ENCODE results near the gene CAMK2D. TPM values are rescaled to one million over a fixed set of nuclear protein-coding genes. Genes with fewer than 3 reads are reported as not detected.
A peak's percentile ranks its signal among the peaks of the same experiment; 100 is the strongest.

The CAMK2D gene
- total and polyA plus RNA-seq, 4 donors = 10.1 to 31.0 (median 25.6) TPM

DNA sequence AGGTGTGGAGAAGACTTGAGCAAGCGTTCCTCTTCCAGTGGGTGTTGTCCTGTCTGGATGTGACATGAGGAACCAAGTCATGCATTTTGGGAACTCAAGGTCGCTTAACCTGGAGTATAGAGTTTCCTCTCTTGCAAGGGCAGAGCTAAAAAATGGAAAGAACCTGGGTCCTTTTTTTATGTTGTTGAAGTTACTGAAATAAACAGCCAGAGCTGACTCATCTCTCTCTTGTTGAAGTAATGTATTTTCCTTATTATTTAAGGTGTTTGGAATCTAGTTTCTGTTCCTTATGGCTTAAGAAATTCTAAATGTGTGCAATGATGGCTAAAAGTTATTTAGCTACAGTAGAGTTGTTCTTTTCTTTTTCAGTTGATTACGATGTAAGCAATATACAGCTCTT is 314.5 kb downstream of the CAMK2D start:
- H3K4me3 ChIP-seq (ENCODE audit: low read depth in 1 of 3, low read length in 3 of 3) = no peak overlapping the region
- 94% methylated on average over 3 of the region's 3 CpGs for WGBS
- H3K27me3 ChIP-seq (ENCODE audit: control insufficient read depth in 4 of 4, insufficient read depth in 4 of 4, low read length in 3 of 4) = no peaks in the 10 kb centered on the region
- H3K27ac ChIP-seq (ENCODE audit: low read depth in 1 of 2, low read length in 2 of 2) = no peak overlapping the region
- DNase-seq (ENCODE audit: low spot score) = no peak
- peaks cover 0 to 7% (median 5%) of the 10 kb centered on the region in 4 donors for H3K4me1 ChIP-seq (ENCODE audit: control insufficient read depth in 4 of 4, insufficient read depth in 4 of 4, low read length in 3 of 4)
- no peak overlapping the region for H3K9ac ChIP-seq (ENCODE audit: low read depth in 1 of 2, low read length in 2 of 2)
- TF ChIP-seq CTCF (IDR thresholded peaks at IDR 0.05; ENCODE audit: low read depth, low read length, missing input control) = no peak
- no peaks in the 10 kb centered on the region for H3K36me3 ChIP-seq (ENCODE audit: control insufficient read depth in 4 of 4, insufficient read depth in 3 of 4, low read depth in 1 of 4, low read length in 3 of 4)
- no peaks in the 10 kb centered on the region for H3K9me3 ChIP-seq (ENCODE audit: control insufficient read depth in 4 of 4, low read length in 3 of 4)

- Histone ChIP-seq H3K27ac (ENCODE audit: low read depth in 1 of 2, low read length in 2 of 2) (no peak overlapping the region), H3K9me3 (ENCODE audit: control insufficient read depth in 4 of 4, low read length in 3 of 4) (no peaks in the 10 kb centered on the region), H3K4me3 (ENCODE audit: low read depth in 1 of 3, low read length in 3 of 3) (no peak overlapping the region), H3K27me3 (ENCODE audit: control insufficient read depth in 4 of 4, insufficient read depth in 4 of 4, low read length in 3 of 4) (no peaks in the 10 kb centered on the region), H3K36me3 (ENCODE audit: control insufficient read depth in 4 of 4, insufficient read depth in 3 of 4, low read depth in 1 of 4, low read length in 3 of 4) (no peaks in the 10 kb centered on the region), H3K9ac (ENCODE audit: low read depth in 1 of 2, low read length in 2 of 2) (no peak overlapping the region), H3K4me1 (ENCODE audit: control insufficient read depth in 4 of 4, insufficient read depth in 4 of 4, low read length in 3 of 4) (peaks cover 0 to 7% (median 5%) of the 10 kb centered on the region in 4 donors)
- WGBS = 92% methylated on average over 4 of the region's 4 CpGs
- DNase-seq (ENCODE audit: low spot score) = no peak
- TF ChIP-seq GABPA (IDR thresholded peaks at IDR 0.05 in 1 of 2, conservative IDR thresholded peaks at IDR 0.05 in 1 of 2) (no peak), FOXA2 (IDR thresholded peaks at IDR 0.05) (no peak), HNF4G (IDR thresholded peaks at IDR 0.05) (no peak), NR2F2 (IDR thresholded peaks at IDR 0.05) (no peak)
- TF ChIP-seq, protein P1, sequence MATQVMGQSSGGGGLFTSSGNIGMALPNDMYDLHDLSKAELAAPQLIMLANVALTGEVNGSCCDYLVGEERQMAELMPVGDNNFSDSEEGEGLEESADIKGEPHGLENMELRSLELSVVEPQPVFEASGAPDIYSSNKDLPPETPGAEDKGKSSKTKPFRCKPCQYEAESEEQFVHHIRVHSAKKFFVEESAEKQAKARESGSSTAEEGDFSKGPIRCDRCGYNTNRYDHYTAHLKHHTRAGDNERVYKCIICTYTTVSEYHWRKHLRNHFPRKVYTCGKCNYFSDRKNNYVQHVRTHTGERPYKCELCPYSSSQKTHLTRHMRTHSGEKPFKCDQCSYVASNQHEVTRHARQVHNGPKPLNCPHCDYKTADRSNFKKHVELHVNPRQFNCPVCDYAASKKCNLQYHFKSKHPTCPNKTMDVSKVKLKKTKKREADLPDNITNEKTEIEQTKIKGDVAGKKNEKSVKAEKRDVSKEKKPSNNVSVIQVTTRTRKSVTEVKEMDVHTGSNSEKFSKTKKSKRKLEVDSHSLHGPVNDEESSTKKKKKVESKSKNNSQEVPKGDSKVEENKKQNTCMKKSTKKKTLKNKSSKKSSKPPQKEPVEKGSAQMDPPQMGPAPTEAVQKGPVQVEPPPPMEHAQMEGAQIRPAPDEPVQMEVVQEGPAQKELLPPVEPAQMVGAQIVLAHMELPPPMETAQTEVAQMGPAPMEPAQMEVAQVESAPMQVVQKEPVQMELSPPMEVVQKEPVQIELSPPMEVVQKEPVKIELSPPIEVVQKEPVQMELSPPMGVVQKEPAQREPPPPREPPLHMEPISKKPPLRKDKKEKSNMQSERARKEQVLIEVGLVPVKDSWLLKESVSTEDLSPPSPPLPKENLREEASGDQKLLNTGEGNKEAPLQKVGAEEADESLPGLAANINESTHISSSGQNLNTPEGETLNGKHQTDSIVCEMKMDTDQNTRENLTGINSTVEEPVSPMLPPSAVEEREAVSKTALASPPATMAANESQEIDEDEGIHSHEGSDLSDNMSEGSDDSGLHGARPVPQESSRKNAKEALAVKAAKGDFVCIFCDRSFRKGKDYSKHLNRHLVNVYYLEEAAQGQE (IDR thresholded peaks at IDR 0.05) = no peak
- TF ChIP-seq, protein P2, sequence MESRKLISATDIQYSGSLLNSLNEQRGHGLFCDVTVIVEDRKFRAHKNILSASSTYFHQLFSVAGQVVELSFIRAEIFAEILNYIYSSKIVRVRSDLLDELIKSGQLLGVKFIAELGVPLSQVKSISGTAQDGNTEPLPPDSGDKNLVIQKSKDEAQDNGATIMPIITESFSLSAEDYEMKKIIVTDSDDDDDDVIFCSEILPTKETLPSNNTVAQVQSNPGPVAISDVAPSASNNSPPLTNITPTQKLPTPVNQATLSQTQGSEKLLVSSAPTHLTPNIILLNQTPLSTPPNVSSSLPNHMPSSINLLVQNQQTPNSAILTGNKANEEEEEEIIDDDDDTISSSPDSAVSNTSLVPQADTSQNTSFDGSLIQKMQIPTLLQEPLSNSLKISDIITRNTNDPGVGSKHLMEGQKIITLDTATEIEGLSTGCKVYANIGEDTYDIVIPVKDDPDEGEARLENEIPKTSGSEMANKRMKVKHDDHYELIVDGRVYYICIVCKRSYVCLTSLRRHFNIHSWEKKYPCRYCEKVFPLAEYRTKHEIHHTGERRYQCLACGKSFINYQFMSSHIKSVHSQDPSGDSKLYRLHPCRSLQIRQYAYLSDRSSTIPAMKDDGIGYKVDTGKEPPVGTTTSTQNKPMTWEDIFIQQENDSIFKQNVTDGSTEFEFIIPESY (IDR thresholded peaks at IDR 0.05) = no peak
Observed at GRCh38 chr4:113446019-113446418, 315.5 kb downstream of the CAMK2D start.

- no peak overlapping the region for H3K9ac ChIP-seq (ENCODE audit: low read depth in 1 of 2, low read length in 2 of 2)
- TF ChIP-seq NR2F2 (IDR thresholded peaks at IDR 0.05) (peak; percentile 44), TAF1 (conservative IDR thresholded peaks at IDR 0.05) (no peak)
- no peaks in the 10 kb centered on the region for H3K27me3 ChIP-seq (ENCODE audit: control insufficient read depth in 4 of 4, insufficient read depth in 4 of 4, low read length in 3 of 4)
- H3K27ac ChIP-seq (ENCODE audit: low read depth in 1 of 2, low read length in 2 of 2) = no peak overlapping the region
- no peak overlapping the region for H3K4me3 ChIP-seq (ENCODE audit: low read depth in 1 of 3, low read length in 3 of 3)
- 81% methylated on average over 5 of the region's 5 CpGs for WGBS
- H3K9me3 ChIP-seq (ENCODE audit: control insufficient read depth in 4 of 4, low read length in 3 of 4) = no peaks in the 10 kb centered on the region
- no peaks in the 10 kb centered on the region for H3K36me3 ChIP-seq (ENCODE audit: control insufficient read depth in 4 of 4, insufficient read depth in 3 of 4, low read depth in 1 of 4, low read length in 3 of 4)
- no peak for DNase-seq (ENCODE audit: low spot score)
- H3K4me1 ChIP-seq (ENCODE audit: control insufficient read depth in 4 of 4, insufficient read depth in 4 of 4, low read length in 3 of 4) = peaks cover 0 to 7% (median 5%) of the 10 kb centered on the region in 4 donors
Observed at GRCh38 chr4:113445286-113445685, 316.3 kb downstream of the CAMK2D start.
